Parathyroid adenoma (tissue), 2 donors: ENCODE results near the gene NR1I2.

Experiments
- H2AFZ ChIP-seq: fragments of 300-600 bp; sonication (generic); one replicate; pipeline ENCODE4 v1.7.0; 2017; ENCODE audit warnings: antibody characterized with exemption, mild to moderate bottlenecking
- H3K27ac ChIP-seq: fragments of 300-600 bp; sonication (generic); one replicate; pipeline ENCODE4 v1.7.0; 2017
- H3K27me3 ChIP-seq: fragments of 300-600 bp; sonication (generic); one replicate; pipeline ENCODE4 v1.7.0; 2017; ENCODE audit warnings: low read length; ENCODE audit not compliant: control insufficient read depth, insufficient read depth
- H3K36me3 ChIP-seq: fragments of 300-600 bp; sonication (generic); one replicate; pipeline ENCODE4 v1.7.0; 2017; ENCODE audit warnings: low read length; ENCODE audit not compliant: control insufficient read depth, insufficient read depth
- H3K4me1 ChIP-seq: fragments of 300-600 bp; sonication (generic); one replicate; pipeline ENCODE4 v1.7.0; 2017; ENCODE audit warnings: control low read depth
- H3K4me2 ChIP-seq: fragments of 300-600 bp; sonication (generic); one replicate; pipeline ENCODE4 v1.7.0; 2017; ENCODE audit warnings: low read length
- H3K4me3 ChIP-seq: fragments of 300-600 bp; sonication (generic); one replicate; pipeline ENCODE4 v1.7.0; 2017; ENCODE audit warnings: low read depth, low read length
- H3K79me2 ChIP-seq: fragments of 300-600 bp; sonication (generic); one replicate; pipeline ENCODE4 v1.7.0; 2017; ENCODE audit warnings: control low read depth
- H3K9ac ChIP-seq: fragments of 300-600 bp; sonication (generic); one replicate; pipeline ENCODE4 v1.7.0; 2017; ENCODE audit warnings: mild to moderate bottlenecking
- H3K9me3 ChIP-seq: fragments of 300-600 bp; sonication (generic); one replicate; pipeline ENCODE4 v1.7.0; 2017; ENCODE audit warnings: low read length; ENCODE audit not compliant: control insufficient read depth
- TF ChIP-seq, protein P1 (sequence below): fragments of 300-600 bp; sonication (generic); IDR thresholded peaks from one replicate; pipeline ENCODE4 v1.7.0; 2017; ENCODE audit warnings: antibody characterized with exemption, mild to moderate bottlenecking
- donor health status: primary hyperparathyroidism.

Gene NR1I2

DNA sequence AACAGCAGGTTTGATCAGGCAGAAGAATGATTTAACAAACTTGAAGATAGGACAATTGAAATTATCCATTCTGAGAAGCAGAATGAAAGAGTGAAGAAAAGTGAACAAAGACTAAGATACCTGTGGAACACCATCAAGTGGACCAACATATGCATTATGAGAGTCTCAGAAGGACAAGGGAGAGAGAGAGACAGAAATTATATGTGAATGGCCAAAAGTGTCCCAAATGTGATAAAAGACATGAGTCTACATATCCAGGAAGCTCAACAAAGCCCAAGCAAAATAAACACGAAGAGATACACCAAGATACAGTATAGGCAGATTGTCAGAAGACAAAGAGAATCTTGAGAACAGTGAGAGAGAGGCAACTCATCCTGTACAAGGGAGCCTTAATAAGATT is 5.6 kb upstream of the NR1I2 start:
- no peaks in the 10 kb centered on the region for H3K27me3 ChIP-seq
- H3K79me2 ChIP-seq, result no peaks in the 10 kb centered on the region
- no peak overlapping the region for H3K9ac ChIP-seq
- H3K4me1 ChIP-seq, result no peaks in the 10 kb centered on the region
- H2AFZ ChIP-seq, result no peak overlapping the region
- H3K4me3 ChIP-seq, result no peak overlapping the region
- no peak overlapping the region for H3K4me2 ChIP-seq
- no peak overlapping the region for H3K27ac ChIP-seq
- TF ChIP-seq, protein P1, sequence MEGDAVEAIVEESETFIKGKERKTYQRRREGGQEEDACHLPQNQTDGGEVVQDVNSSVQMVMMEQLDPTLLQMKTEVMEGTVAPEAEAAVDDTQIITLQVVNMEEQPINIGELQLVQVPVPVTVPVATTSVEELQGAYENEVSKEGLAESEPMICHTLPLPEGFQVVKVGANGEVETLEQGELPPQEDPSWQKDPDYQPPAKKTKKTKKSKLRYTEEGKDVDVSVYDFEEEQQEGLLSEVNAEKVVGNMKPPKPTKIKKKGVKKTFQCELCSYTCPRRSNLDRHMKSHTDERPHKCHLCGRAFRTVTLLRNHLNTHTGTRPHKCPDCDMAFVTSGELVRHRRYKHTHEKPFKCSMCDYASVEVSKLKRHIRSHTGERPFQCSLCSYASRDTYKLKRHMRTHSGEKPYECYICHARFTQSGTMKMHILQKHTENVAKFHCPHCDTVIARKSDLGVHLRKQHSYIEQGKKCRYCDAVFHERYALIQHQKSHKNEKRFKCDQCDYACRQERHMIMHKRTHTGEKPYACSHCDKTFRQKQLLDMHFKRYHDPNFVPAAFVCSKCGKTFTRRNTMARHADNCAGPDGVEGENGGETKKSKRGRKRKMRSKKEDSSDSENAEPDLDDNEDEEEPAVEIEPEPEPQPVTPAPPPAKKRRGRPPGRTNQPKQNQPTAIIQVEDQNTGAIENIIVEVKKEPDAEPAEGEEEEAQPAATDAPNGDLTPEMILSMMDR, result no peak
- H3K36me3 ChIP-seq, result no peaks in the 10 kb centered on the region
- no peaks in the 10 kb centered on the region for H3K9me3 ChIP-seq

DNA sequence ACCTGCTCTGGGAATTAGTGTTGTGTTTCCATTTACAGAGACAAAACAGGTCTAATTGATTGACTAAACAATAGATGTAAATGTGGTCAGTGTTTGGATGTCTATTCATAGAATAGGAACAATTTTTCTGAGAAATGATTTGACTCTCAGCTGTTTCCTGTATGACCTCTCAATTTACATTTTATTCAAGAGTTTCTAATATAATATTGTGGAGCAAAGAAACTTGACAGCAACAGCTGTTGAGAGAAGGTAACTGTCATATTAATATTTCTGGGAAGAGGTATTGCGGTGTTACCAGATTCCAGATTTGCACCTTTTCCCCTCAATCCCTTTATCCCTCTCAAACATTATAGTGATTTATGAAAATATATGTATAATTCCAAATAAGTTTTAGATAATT is 3.7 kb upstream of the NR1I2 start:
- Histone ChIP-seq H3K27ac (no peak overlapping the region), H3K4me1 (no peaks in the 10 kb centered on the region), H3K36me3 (no peaks in the 10 kb centered on the region), H3K9ac (no peak overlapping the region), H3K9me3 (no peaks in the 10 kb centered on the region), H3K27me3 (no peaks in the 10 kb centered on the region), H3K4me2 (no peak overlapping the region), H3K79me2 (no peaks in the 10 kb centered on the region), H3K4me3 (no peak overlapping the region), H2AFZ (no peak overlapping the region)
- TF ChIP-seq, protein P1, result no peak

DNA sequence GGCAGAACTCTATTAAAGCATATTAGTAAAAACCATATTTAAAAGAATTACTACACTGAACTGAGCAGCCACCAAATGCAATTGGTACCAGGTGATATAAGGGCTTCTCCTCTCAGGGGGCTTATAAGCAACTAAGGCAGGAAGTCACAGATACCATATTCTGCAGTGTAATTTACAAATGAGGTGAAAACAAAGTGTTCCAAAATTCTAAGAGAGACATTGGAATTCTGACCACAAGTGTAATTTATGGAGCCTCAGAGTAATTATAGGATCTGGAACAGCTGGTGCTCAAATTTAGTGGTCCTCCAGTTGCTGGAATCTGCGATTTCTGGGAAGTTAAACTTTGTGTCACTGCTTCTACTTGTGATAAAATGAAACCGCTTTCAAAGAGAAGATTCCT is 3.1 kb upstream of the NR1I2 start:
- Histone ChIP-seq H3K79me2 (no peaks in the 10 kb centered on the region), H3K9me3 (no peaks in the 10 kb centered on the region), H2AFZ (no peak overlapping the region), H3K27me3 (no peaks in the 10 kb centered on the region), H3K9ac (no peak overlapping the region), H3K36me3 (no peaks in the 10 kb centered on the region), H3K4me3 (no peak overlapping the region), H3K4me2 (no peak overlapping the region), H3K27ac (no peak overlapping the region), H3K4me1 (no peaks in the 10 kb centered on the region)
- TF ChIP-seq, protein P1, result no peak

DNA sequence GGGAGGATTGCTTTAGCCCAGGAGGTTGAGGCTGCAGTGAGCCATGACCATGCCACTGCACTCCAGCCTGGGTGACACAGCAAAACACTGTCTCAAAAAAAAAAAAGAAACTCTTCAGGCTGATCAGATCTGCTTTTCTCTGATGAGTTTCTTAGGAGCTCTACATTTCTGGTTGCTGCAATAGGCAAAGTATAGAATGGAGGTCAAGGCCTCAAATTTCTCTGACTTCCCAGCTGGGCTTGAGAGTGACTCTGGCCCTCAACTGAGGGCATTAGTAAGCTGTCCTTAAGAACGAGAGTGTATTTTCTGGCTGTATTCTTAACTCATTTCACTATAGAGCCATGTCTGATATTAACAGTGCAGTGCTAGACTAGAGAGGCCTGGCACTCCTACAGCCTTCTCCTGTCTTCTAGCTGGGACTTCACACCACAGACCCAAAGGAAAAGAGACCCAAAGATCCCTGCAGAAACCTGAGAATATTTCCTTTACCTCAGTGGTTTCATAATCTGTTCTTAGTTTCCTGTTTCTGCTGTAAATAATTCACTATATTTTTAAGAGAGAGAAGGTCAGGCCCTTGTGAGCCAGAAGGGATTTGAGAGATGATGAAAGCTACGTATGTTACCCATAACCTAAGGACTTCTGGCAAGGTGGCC is 2.0 kb upstream of the NR1I2 start:
- Histone ChIP-seq H3K36me3 (no peaks in the 10 kb centered on the region), H3K27me3 (no peaks in the 10 kb centered on the region), H3K27ac (no peak overlapping the region), H3K9me3 (no peaks in the 10 kb centered on the region), H3K4me2 (no peak overlapping the region), H3K9ac (no peak overlapping the region), H2AFZ (peak overlapping the region; percentile 66), H3K79me2 (no peaks in the 10 kb centered on the region), H3K4me1 (no peaks in the 10 kb centered on the region), H3K4me3 (no peak overlapping the region)
- TF ChIP-seq, protein P1, result no peak

DNA sequence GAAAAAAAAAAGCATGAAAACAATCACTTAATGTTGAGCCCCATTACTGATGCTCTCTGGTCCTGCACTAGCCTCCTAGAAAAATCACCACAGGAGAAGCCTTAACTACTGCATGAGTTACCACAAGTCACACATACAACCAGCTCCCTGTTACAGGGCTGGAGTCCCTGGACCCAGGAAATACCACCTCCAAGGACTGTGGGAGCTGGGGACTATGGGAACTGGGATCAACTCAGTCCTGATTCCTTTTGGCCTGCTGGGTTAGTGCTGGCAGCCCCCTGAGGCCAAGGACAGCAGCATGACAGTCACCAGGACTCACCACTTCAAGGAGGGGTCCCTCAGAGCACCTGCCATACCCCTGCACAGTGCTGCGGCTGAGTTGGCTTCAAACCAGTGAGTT is 559 bp downstream of the NR1I2 start:
- Histone ChIP-seq H3K27ac (no peak overlapping the region), H3K9me3 (no peaks in the 10 kb centered on the region), H2AFZ (no peak overlapping the region), H3K9ac (no peak overlapping the region), H3K4me1 (no peaks in the 10 kb centered on the region), H3K36me3 (no peaks in the 10 kb centered on the region), H3K79me2 (no peaks in the 10 kb centered on the region), H3K4me3 (no peak overlapping the region), H3K27me3 (no peaks in the 10 kb centered on the region), H3K4me2 (no peak overlapping the region)
- TF ChIP-seq, protein P1, result no peak
